Ovary (tissue), 3 donors: ENCODE measurements around the gene SNAPC5.

Source experiments
- CTCF ChIP-seq, 3 donors: fragments of 450-650 bp in 2 of 3; fragments of 200-600 bp in 1 of 3; IDR thresholded peaks; one replicate each; pipeline versions ENCODE4 v1.5.1 to v1.8.0; 2016 to 2022; ENCODE audit warnings: antibody characterized with exemption in 3 of 3, mild to moderate bottlenecking in 1 of 3
- POLR2A ChIP-seq: fragments of 450-650 bp; IDR thresholded peaks from one replicate; pipeline ENCODE4 v1.6.1; 2017; ENCODE audit warnings: antibody characterized with exemption, mild to moderate bottlenecking, moderate library complexity
- donor health status: DM: no; HTN: no; CAD: no.

- no peak for TF ChIP-seq POLR2A
- TF ChIP-seq CTCF (IDR thresholded peaks at IDR 0.05): no peak
These were observed 25.2 kb downstream of the SNAPC5 start for GRCh38 chr15:66472176-66472999.
